ENCODE data around the gene U2AF2. TPM values are rescaled to one million over a fixed set of nuclear protein-coding genes. Genes with fewer than 3 reads are reported as not detected.

U2AF2 gene
- total and polyA plus RNA-seq, 2 of the 8 experiments (the other 6 are each of a cell fraction or from before 2014, with no cell fraction given), result 162 to 252 TPM

GRCh38 chr19:55624109-55625003 lies 30.5 kb upstream of the U2AF2 start, which contains the start of gene ZNF784 (continued):
- TF ChIP-seq NRF1 (IDR thresholded peaks at IDR 0.05; ENCODE audit: low read depth, low read length) (peak; percentile 67), YY1 (IDR thresholded peaks at IDR 0.05; ENCODE audit: low read depth, low read length) (peak; percentile 98), TAF1 (IDR thresholded peaks at IDR 0.05; ENCODE audit: low read depth, low read length) (peak; percentile 97), CHD1 (IDR thresholded peaks at IDR 0.05; ENCODE audit: low read depth, low read length) (no peak), CBX8 (IDR thresholded peaks at IDR 0.05; ENCODE audit: borderline replicate concordance, low read depth, low read length) (no peak), E2F6 (IDR thresholded peaks at IDR 0.05) (peak; percentile 73), KDM5A (IDR thresholded peaks at IDR 0.05; ENCODE audit: low read length) (no peak), POLR2AphosphoS5 (IDR thresholded peaks at IDR 0.05; ENCODE audit: low read depth, low read length) (peak; percentile 60), EZH2 (IDR thresholded peaks at IDR 0.05; ENCODE audit: low read depth, low read length, severe bottlenecking) (no peak), KDM4A (IDR thresholded peaks at IDR 0.05; ENCODE audit: low read depth, low read length, severe bottlenecking) (peak; percentile 43), SIN3A (conservative IDR thresholded peaks at IDR 0.05 in 1 of 2, IDR thresholded peaks at IDR 0.05 in 1 of 2; ENCODE audit: low read depth in 1 of 2, low read length in 2 of 2) (0 out of 4 replicates have a peak, but pooled peaks of 1 of the 2 experiments have one; percentile 26), PHF8 (conservative IDR thresholded peaks at IDR 0.05; ENCODE audit: low read depth, low read length) (peak; percentile 94), POU5F1 (IDR thresholded peaks at IDR 0.05; ENCODE audit: low read depth, low read length) (no peak), EP300 (IDR thresholded peaks at IDR 0.05; ENCODE audit: borderline replicate concordance in 1 of 2, low read depth in 2 of 2, low read length in 2 of 2) (no peak), ASH2L (IDR thresholded peaks at IDR 0.05; ENCODE audit: low read length) (peak; percentile 40), KDM1A (IDR thresholded peaks at IDR 0.05; ENCODE audit: borderline replicate concordance, low read length) (no peak), CHD2 (IDR thresholded peaks at IDR 0.05; ENCODE audit: low read length) (peak; percentile 27; the same call in 1 of the 2 replicates)

All from H1 (cell line).